Measurements from ENCODE around the gene CDK5R2.

CDK5R2 gene

DNA sequence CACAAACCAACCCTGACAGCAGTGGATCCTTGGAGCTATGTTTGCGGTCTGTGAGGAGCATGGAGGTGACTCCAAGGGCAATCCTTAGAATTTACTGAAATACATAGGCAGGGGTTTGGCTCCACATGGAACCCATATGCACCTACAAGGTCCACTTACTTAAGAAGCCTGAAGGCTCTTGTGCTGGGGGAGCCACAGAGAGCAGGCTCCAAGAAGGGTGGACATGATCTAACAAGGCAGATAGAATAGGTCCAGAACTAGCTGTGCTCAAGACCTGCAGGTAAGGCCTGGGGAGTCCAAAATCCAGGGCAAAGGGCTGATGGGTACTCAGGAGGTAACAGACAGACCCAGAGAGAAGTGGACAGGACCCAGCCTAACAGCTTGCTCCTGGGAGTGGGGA, 1.2 kb upstream of the CDK5R2 start:
- TF ChIP-seq YY1 (IDR thresholded peaks at IDR 0.05; ENCODE audit: insufficient read depth, insufficient read length) (no peak), SUZ12 (IDR thresholded peaks at IDR 0.05; ENCODE audit: extremely low read depth, insufficient read depth, insufficient read length) (no peak), ZNF274 (IDR thresholded peaks at IDR 0.05; ENCODE audit: low read depth, low read length) (no peak)
- no peak overlapping the region for H3K4me3 ChIP-seq (ENCODE audit: insufficient read length, low read depth)
- no peaks in the 10 kb centered on the region for H3K9me3 ChIP-seq (ENCODE audit: insufficient read depth, low read length)
- H3K4me1 ChIP-seq (ENCODE audit: insufficient read depth, insufficient read length), result peaks cover 15% of the 10 kb centered on the region
- DNase-seq (ENCODE audit: low read depth, low spot score), result no peak
- H3K9ac ChIP-seq (ENCODE audit: insufficient read length, low read depth), result no peak overlapping the region
- no peaks in the 10 kb centered on the region for H3K36me3 ChIP-seq (ENCODE audit: insufficient read depth, insufficient read length, low read length)
- peaks cover 57% of the 10 kb centered on the region for H3K27me3 ChIP-seq (ENCODE audit: insufficient read depth, insufficient read length)

DNA sequence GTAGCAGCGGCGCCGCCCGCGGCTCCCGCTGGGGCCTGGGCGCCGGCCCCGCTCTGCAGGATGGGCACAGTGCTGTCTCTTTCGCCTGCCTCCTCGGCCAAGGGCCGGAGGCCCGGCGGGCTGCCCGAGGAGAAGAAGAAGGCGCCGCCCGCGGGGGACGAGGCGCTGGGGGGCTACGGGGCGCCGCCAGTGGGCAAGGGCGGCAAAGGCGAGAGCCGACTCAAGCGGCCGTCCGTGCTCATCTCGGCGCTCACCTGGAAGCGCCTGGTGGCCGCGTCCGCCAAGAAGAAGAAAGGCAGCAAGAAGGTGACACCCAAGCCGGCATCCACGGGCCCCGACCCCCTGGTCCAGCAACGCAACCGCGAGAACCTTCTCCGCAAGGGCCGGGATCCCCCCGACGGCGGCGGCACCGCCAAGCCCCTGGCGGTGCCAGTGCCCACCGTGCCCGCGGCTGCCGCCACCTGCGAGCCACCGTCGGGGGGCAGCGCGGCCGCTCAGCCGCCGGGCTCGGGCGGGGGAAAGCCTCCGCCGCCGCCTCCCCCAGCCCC, 369 bp downstream of the CDK5R2 start:
- Histone ChIP-seq H3K9ac (ENCODE audit: insufficient read length, low read depth) (peak overlapping the region; percentile 39), H3K27me3 (ENCODE audit: insufficient read depth, insufficient read length) (peaks cover 57% of the 10 kb centered on the region), H3K9me3 (ENCODE audit: insufficient read depth, low read length) (no peaks in the 10 kb centered on the region), H3K36me3 (ENCODE audit: insufficient read depth, insufficient read length, low read length) (no peaks in the 10 kb centered on the region), H3K4me1 (ENCODE audit: insufficient read depth, insufficient read length) (peaks cover 21% of the 10 kb centered on the region), H3K4me3 (ENCODE audit: insufficient read length, low read depth) (peak overlapping the region; percentile 35)
- TF ChIP-seq SUZ12 (IDR thresholded peaks at IDR 0.05; ENCODE audit: extremely low read depth, insufficient read depth, insufficient read length) (peak; percentile 94), YY1 (IDR thresholded peaks at IDR 0.05; ENCODE audit: insufficient read depth, insufficient read length) (no peak), ZNF274 (IDR thresholded peaks at IDR 0.05; ENCODE audit: low read depth, low read length) (no peak)
- no peak for DNase-seq (ENCODE audit: low read depth, low spot score)

DNA sequence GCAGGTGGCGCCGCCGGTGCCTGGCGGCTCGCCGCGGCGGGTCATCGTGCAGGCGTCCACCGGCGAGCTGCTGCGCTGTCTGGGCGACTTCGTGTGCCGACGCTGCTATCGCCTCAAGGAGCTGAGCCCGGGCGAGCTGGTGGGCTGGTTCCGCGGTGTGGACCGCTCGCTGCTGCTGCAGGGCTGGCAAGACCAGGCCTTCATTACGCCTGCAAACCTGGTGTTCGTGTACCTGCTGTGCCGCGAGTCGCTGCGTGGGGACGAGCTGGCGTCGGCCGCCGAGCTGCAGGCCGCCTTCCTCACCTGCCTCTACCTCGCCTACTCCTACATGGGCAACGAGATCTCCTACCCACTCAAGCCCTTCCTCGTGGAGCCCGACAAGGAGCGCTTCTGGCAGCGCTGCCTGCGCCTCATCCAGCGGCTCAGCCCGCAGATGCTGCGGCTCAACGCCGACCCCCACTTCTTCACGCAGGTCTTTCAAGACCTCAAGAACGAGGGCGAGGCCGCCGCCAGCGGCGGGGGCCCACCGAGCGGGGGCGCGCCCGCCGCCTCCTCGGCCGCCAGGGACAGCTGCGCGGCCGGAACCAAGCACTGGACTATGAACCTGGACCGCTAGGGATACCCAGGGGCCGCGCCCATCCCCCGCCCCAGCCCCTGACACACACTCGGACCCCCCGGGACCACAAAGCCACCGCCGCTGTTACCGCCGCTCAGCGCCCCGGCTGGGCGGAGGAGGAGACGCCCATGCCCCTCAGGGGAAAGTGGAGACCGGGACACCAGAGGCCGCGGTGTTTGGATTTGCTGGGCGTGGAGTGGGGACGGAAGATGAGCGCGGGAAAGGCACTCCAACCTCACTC, 1.1 kb downstream of the CDK5R2 start:
- Histone ChIP-seq H3K27me3 (ENCODE audit: insufficient read depth, insufficient read length) (peaks cover 57% of the 10 kb centered on the region), H3K4me1 (ENCODE audit: insufficient read depth, insufficient read length) (peaks cover 21% of the 10 kb centered on the region), H3K4me3 (ENCODE audit: insufficient read length, low read depth) (peak overlapping the region; percentile 35), H3K36me3 (ENCODE audit: insufficient read depth, insufficient read length, low read length) (no peaks in the 10 kb centered on the region), H3K9ac (ENCODE audit: insufficient read length, low read depth) (peak overlapping the region; percentile 75), H3K9me3 (ENCODE audit: insufficient read depth, low read length) (no peaks in the 10 kb centered on the region)
- TF ChIP-seq YY1 (IDR thresholded peaks at IDR 0.05; ENCODE audit: insufficient read depth, insufficient read length), result no peak
- TF ChIP-seq ZNF274 (IDR thresholded peaks at IDR 0.05; ENCODE audit: low read depth, low read length), result no peak
- peak; percentile 94 for TF ChIP-seq SUZ12 (IDR thresholded peaks at IDR 0.05; ENCODE audit: extremely low read depth, insufficient read depth, insufficient read length)
- no peak for DNase-seq (ENCODE audit: low read depth, low spot score)

DNA sequence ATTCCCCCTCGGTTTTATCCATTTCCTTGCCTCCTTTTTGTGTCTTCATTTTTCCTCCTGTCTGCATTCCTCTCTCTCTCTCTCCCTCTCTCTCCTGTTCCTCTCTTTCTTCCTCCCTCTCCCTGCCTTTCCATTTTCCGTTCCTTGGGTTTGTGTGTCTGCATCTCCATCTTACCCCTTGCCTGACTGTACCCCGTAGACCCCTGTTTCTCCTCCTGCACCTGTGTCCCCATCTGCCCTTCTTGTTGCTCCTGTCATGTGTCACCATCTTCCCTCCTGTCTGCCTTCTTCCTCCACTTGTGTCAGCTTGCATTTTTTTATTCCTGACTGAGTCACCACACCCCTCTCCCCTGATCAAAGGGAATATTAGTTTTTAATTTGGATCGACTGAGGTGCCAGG, 1.8 kb downstream of the CDK5R2 start:
- Histone ChIP-seq H3K36me3 (ENCODE audit: insufficient read depth, insufficient read length, low read length) (no peaks in the 10 kb centered on the region), H3K9me3 (ENCODE audit: insufficient read depth, low read length) (no peaks in the 10 kb centered on the region), H3K4me3 (ENCODE audit: insufficient read length, low read depth) (peak overlapping the region; percentile 35), H3K9ac (ENCODE audit: insufficient read length, low read depth) (no peak overlapping the region), H3K4me1 (ENCODE audit: insufficient read depth, insufficient read length) (peaks cover 21% of the 10 kb centered on the region), H3K27me3 (ENCODE audit: insufficient read depth, insufficient read length) (peaks cover 57% of the 10 kb centered on the region)
- TF ChIP-seq SUZ12 (IDR thresholded peaks at IDR 0.05; ENCODE audit: extremely low read depth, insufficient read depth, insufficient read length), result no peak
- no peak for TF ChIP-seq YY1 (IDR thresholded peaks at IDR 0.05; ENCODE audit: insufficient read depth, insufficient read length)
- no peak for TF ChIP-seq ZNF274 (IDR thresholded peaks at IDR 0.05; ENCODE audit: low read depth, low read length)
- no peak for DNase-seq (ENCODE audit: low read depth, low spot score)

DNA sequence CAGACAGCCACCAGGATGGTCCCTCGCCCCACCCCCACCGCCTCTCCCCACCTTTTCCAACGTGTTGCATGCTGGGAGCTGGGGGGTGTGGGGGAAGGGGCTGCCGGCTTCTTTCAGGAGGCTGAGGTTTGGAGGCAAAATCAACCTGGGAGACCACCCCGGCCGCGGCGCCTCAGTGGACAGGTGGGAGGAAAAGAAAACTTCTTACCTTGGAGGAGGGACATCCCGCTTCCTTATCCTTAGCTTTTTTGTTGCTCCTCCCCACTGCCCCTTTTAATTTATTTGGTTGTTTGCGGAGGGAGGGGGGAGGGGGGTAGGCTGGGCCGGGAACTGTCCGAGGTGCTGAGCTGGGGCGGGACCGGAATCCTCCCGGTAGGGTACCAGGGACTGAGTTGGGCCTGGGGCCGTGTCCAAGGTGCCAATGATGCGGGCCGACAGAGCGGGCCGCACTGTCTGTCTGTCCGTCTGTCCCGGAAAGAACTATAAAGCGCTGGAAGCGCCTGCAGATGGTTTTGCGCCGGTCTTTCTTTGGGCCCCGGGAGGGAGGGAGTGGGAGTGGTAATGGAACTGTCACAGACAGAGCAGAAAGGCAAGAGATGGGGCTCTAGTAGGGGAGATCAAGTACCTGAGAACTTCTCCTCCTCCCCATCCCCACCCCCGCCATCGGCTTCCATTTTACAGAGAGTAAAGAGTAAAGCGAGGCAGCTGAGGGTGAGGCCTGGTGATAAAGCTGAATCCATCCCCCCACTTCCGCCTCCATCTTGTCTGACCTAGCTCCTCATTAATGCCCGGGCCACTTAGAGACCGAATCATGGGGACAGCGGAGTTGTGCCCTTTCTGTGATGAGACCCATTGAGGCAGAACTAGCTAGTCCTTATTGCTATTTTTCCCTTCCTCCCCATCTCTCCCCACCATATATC, 2.4 kb downstream of the CDK5R2 start:
- peaks cover 52% of the 10 kb centered on the region for H3K27me3 ChIP-seq (ENCODE audit: insufficient read depth, insufficient read length)
- no peaks in the 10 kb centered on the region for H3K9me3 ChIP-seq (ENCODE audit: insufficient read depth, low read length)

DNA sequence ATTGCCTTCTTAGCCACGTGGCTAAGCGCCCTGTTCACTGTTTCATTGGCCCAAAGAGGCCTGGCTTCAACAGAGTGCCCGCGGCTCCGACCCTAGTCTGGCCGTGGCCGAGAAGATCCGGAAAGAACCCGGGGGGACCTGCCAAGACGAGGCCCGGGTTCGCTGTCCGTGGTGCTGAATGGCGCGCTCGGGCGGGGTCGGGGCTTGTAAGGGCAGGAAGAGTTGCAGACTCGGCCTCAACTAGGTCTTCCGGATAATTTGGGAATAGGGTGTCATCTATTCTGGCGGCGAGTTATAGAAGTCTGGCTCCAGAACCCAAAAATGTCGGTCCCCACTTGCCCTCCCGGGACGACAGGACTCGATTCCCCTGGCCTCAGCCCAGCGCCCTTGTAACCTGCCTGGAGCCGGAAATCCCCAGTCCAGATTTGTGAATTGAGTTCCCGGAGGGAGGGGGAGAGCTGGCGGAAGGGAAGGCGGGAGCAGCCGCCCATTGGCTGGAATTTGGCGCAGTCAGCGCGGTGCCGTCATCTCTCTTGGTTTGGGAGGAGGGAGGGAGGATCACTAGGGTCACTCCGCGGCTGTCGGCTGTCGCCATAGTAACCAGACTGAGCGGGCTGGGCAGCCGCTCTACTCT, 3.5 kb downstream of the CDK5R2 start:
- peak; percentile 95 for DNase-seq (ENCODE audit: low read depth, low spot score)
- H3K4me3 ChIP-seq (ENCODE audit: insufficient read length, low read depth), result peak overlapping the region; percentile 39

More for the DNA sequence above, 2.4 kb downstream of the CDK5R2 start:
- Histone ChIP-seq H3K9ac (ENCODE audit: insufficient read length, low read depth) (no peak overlapping the region), H3K4me1 (ENCODE audit: insufficient read depth, insufficient read length) (peaks cover 21% of the 10 kb centered on the region), H3K4me3 (ENCODE audit: insufficient read length, low read depth) (no peak overlapping the region), H3K36me3 (ENCODE audit: insufficient read depth, insufficient read length, low read length) (no peaks in the 10 kb centered on the region)
- TF ChIP-seq YY1 (IDR thresholded peaks at IDR 0.05; ENCODE audit: insufficient read depth, insufficient read length), result no peak
- no peak for TF ChIP-seq SUZ12 (IDR thresholded peaks at IDR 0.05; ENCODE audit: extremely low read depth, insufficient read depth, insufficient read length)
- no peak for TF ChIP-seq ZNF274 (IDR thresholded peaks at IDR 0.05; ENCODE audit: low read depth, low read length)
- no peak for DNase-seq (ENCODE audit: low read depth, low spot score)

More for the DNA sequence above, 3.5 kb downstream of the CDK5R2 start:
- Histone ChIP-seq H3K4me1 (ENCODE audit: insufficient read depth, insufficient read length) (peaks cover 21% of the 10 kb centered on the region), H3K9ac (ENCODE audit: insufficient read length, low read depth) (no peak overlapping the region), H3K9me3 (ENCODE audit: insufficient read depth, low read length) (no peaks in the 10 kb centered on the region), H3K27me3 (ENCODE audit: insufficient read depth, insufficient read length) (peaks cover 45% of the 10 kb centered on the region), H3K36me3 (ENCODE audit: insufficient read depth, insufficient read length, low read length) (no peaks in the 10 kb centered on the region)
- no peak for TF ChIP-seq ZNF274 (IDR thresholded peaks at IDR 0.05; ENCODE audit: low read depth, low read length)
- no peak for TF ChIP-seq YY1 (IDR thresholded peaks at IDR 0.05; ENCODE audit: insufficient read depth, insufficient read length)
- no peak for TF ChIP-seq SUZ12 (IDR thresholded peaks at IDR 0.05; ENCODE audit: extremely low read depth, insufficient read depth, insufficient read length)
